CD4-positive, alpha-beta T cell treated with Interleukin-17A for 1 hour (primary cell): ENCODE measurements around the gene RYR1.

Experiments
- DNase-seq: peaks from one replicate; pipeline ENCODE4 v3.0.0-alpha.2; 2020

RYR1 gene

GRCh38 chr19:38429055-38429810, 4.3 kb upstream of the RYR1 start:
- no peak for DNase-seq

DNA sequence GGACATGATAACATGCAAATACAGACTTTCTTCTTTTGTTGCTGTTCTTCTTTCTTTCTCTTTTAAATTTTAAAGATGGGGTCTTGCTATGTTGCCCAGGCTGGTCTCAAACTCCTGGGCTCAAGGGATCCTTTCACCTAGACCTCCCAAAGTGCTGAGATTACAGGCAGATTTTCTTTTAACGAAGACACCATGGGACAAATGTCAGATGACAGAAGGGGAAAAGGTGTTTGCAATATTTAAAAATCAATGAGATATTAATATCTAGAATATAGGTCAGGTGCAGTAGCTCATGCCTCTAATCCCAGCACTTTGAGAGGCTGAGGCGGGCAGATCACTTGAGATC, 3.7 kb upstream of the RYR1 start:
- DNase-seq: no peak

DNA sequence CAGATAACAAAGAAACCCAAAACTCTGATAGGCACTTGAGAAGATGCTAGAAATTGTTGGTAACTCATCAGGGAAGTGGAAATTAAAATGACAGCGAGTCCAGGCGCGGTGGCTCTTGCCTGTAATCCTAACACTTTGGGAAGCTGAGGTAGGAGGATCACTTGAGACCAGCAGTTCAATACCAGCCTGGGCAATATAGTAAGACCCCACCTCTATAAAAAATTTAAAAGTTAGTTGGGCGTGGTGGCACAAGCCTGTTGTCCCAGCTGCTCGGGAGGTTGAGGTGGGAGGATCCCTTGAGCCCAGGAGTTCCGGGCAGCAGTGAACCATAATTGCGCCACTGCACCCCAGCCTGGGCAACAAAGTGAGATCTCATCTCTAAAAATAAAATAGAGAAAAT, 2.6 kb upstream of the RYR1 start:
- no peak for DNase-seq

GRCh38 chr19:38434549-38435051, 1.1 kb downstream of the RYR1 start:
- DNase-seq: no peak

DNA sequence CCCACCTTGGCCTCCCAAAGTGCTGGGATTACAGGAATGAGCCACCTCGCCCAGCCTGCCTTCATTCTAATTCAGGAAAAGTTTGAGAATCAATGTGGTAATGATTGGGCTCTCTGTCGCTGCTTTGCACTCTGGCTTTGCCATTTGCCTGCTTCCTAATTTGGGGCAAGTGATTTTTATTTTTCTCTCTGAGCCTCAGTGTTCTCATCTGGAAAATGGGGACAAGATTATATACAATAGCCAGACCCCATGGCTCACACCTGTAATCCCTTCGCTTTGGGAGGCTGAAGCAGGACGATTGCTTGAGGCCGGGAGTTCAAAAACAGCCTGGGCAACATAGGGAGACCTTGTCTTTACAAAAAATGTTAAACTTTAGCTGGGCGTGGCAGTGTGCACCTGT, 3.8 kb downstream of the RYR1 start:
- no peak for DNase-seq

DNA sequence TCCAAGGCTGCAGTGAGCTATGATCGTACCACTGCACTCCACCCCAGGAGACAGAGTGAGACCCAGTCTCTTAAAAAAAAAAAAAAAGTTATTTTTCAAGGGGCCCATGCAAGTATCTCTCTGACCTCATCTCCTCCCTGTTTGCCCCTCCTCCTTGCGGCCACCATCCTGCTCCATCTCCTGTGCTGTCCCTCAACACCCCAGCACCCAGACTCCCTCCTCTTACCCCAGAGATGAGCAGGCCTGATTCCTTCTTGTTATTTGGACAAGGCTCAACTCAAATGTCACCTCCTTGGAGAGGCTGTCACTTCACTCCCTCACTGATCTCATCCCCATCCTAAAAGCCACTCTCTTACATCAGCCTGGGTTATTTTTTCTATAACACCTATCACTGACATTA, 4.4 kb downstream of the RYR1 start:
- DNase-seq: no peak

GRCh38 chr19:38440592-38440991, 7.1 kb downstream of the RYR1 start:
- DNase-seq: no peak

- DNase-seq: no peak
These were observed 8.3 kb downstream of the RYR1 start for GRCh38 chr19:38441657-38442348.

- DNase-seq: no peak
These were observed 9.2 kb downstream of the RYR1 start for GRCh38 chr19:38442736-38443135.

DNA sequence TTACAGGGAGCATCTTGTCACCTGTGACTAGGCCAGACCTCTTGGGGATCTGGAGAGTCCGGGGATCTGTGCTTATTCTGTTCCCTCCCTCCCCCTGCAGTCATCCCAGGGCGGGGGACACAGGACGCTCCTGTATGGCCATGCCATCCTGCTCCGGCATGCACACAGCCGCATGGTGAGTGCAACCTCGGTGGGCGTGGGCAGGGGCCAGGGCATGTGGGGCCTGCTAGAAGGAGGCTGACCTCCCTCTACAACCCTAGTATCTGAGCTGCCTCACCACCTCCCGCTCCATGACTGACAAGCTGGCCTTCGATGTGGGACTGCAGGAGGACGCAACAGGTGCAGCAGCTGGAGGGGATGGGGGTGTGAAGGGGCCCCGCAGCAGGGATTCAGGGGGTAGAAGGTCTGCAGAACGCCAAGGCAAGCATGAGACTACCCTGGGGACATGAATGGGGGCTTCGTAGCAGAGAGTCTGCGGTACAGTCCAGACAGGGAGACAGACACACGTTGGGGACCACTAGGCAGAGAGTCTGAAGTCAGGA, 10.0 kb downstream of the RYR1 start:
- DNase-seq: no peak

- no peak for DNase-seq
These were observed 10.5 kb downstream of the RYR1 start for GRCh38 chr19:38444026-38444425.

GRCh38 chr19:38445362-38445761, 11.9 kb downstream of the RYR1 start:
- no peak for DNase-seq

GRCh38 chr19:38448225-38448624, 14.7 kb downstream of the RYR1 start:
- no peak for DNase-seq

GRCh38 chr19:38449518-38449917, 16.0 kb downstream of the RYR1 start:
- no peak for DNase-seq

DNA sequence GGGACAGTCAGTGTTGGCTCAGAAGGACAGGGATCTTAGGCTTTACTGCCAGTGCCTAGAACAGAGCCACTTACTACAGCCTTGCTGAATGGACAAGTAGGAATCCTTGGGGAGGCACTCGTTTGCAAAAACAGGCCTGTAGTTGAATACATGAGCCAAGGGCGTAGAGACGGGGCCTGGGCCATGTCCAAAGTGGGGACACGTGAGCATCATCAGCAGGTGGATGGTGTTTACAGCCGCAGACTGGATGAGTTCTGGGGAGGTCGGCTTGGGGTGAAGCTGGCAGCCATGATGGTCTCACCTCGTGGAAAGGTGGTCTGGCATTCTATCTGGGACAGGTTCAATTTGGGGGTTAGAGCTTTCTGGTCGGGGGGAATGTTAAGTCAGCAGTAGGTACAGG, 17.5 kb downstream of the RYR1 start:
- DNase-seq: no peak

DNA sequence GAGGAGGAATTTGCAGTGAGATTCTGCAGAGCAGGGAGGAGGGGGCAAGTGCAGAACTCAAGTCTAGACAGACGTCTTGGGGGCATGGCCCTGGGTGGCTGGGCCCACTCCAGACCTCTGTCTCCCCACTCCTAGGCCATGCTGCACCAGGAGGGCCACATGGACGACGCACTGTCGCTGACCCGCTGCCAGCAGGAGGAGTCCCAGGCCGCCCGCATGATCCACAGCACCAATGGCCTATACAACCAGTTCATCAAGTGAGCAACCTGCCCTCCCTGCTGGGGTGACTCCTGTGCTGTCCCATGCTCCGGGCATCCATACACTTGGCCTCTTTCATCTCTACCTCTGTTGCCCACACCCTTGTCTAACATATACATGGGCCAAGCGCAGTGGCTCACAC, 18.1 kb downstream of the RYR1 start:
- no peak for DNase-seq

DNA sequence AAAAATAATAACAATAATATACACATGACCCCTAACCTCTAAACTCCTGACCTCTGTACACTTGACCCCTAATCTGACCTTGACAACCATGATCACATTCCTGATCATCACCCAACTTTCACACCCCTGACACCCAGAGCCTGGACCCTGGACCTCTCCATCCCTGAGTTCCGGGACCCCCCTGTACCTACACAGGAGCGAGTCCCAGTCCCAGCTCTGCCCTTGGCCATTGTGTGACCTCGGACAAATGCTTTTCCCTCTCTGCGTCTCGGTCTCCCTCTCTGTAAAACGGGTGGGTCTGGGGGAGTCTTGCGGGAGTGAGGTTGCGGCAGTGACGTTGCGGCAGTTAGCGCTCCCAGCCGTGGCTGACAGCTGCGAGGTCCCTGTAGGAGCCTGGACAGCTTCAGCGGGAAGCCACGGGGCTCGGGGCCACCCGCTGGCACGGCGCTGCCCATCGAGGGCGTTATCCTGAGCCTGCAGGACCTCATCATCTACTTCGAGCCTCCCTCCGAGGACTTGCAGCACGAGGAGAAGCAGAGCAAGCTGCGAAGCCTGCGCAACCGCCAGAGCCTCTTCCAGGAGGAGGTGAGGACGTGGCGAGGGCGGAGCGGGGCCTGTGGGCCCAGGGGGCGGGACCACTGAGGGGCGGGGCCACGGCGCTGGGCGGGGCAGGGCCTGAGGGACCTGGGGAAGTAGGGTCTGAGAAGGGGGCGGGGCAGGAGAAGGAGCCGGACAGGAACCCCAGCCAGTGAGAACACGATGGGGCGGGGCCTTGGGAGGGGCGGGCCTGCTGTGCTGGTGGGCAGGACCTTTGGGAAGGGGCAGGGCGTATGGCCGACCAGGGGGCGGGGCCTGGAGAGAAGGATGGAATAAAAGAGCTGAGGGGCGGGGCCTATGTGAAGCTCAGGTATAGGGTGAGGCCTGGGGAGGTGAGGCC, 19.2 kb downstream of the RYR1 start:
- DNase-seq: no peak

GRCh38 chr19:38453596-38453995, 20.1 kb downstream of the RYR1 start:
- no peak for DNase-seq

- DNase-seq: no peak
These were observed 21.5 kb downstream of the RYR1 start for GRCh38 chr19:38455031-38455430.

DNA sequence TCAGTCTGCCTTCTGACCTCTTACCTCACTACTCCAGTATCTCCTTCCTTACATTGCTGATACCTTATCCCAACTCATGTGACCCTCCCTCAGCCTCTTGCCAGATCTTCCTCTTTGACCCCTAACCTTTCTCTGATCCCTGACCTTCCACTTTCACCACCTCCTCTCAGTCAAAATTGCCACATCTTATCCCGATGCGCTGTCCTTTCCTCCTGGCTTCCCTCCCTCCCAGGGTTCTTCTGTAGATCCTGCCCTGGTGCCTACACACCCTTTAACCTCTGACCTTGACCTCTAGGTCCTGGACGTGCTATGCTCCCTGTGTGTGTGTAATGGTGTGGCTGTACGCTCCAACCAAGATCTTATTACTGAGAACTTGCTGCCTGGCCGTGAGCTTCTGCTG, 23.7 kb downstream of the RYR1 start:
- DNase-seq: no peak

GRCh38 chr19:38457690-38458405, 24.4 kb downstream of the RYR1 start:
- no peak for DNase-seq

GRCh38 chr19:38458991-38459390, 25.5 kb downstream of the RYR1 start:
- DNase-seq: no peak

GRCh38 chr19:38463365-38463764, 29.9 kb downstream of the RYR1 start:
- DNase-seq: no peak
